Keratinocyte (primary cell): Measurements from ENCODE around the gene IL17RD. TPM values are rescaled to one million over a fixed set of nuclear protein-coding genes. Genes with fewer than 3 reads are reported as not detected.

Experiments used
- DNase-seq: peaks from one replicate; pipeline ENCODE4 v3.0.0-alpha.2; 2011; ENCODE audit warnings: low read depth, missing footprints, low spot score
- FAIRE-seq: peaks from 2 replicates; lab custom pipeline; 2011; peaks lifted over from hg19 to GRCh38; lab: Jason Lieb, UNC
- H2AFZ ChIP-seq: 2 replicates; pipeline ENCODE4 v1.6.0; 2012; ENCODE audit warnings: low read length, control low read depth, inconsistent platforms; ENCODE audit not compliant: control insufficient read depth
- H3K27ac ChIP-seq: 2 replicates; pipeline ENCODE4 v1.5.1; 2011; ENCODE audit warnings: low read length; ENCODE audit not compliant: control insufficient read depth, insufficient read depth
- H3K27me3 ChIP-seq: 3 replicates; pipeline ENCODE4 v1.6.0; 2011; ENCODE audit warnings: low read length; ENCODE audit not compliant: control insufficient read depth, insufficient read depth; ENCODE audit errors: extremely low read depth
- H3K36me3 ChIP-seq, 2 experiments: 2 replicates in 1 of 2; 3 replicates in 1 of 2; pipeline ENCODE4 v1.5.1; 2011; ENCODE audit warnings: low read length in 2 of 2, mild to moderate bottlenecking in 1 of 2; ENCODE audit not compliant: control insufficient read depth in 2 of 2, insufficient read depth in 2 of 2; ENCODE audit errors: extremely low read depth in 1 of 2
- H3K4me1 ChIP-seq: 3 replicates; pipeline ENCODE4 v1.5.1; 2011; ENCODE audit warnings: low read length; ENCODE audit not compliant: control insufficient read depth, insufficient read depth; ENCODE audit errors: extremely low read depth
- H3K4me2 ChIP-seq: 3 replicates; pipeline ENCODE4 v1.6.0; 2011; ENCODE audit warnings: low read depth, low read length; ENCODE audit not compliant: control insufficient read depth, insufficient read depth; ENCODE audit errors: extremely low read depth
- H3K4me3 ChIP-seq, 3 experiments: fragments of 200-600 bp in 1 of 3; sonication (generic) in 1 of 3; 2 replicates in 2 of 3; 3 replicates in 1 of 3; pipeline ENCODE4 v1.5.1; 2011 to 2016; ENCODE audit warnings: low read length in 3 of 3, mild to moderate bottlenecking in 3 of 3, control low read depth in 2 of 3, inconsistent platforms in 1 of 3, low read depth in 1 of 3, mixed read lengths in 1 of 3, mixed run types in 1 of 3, moderate library complexity in 1 of 3; ENCODE audit not compliant: control insufficient read depth in 2 of 3, insufficient read depth in 2 of 3; ENCODE audit errors: extremely low read depth in 1 of 3
- H3K79me2 ChIP-seq: 2 replicates; pipeline ENCODE4 v1.6.0; 2012; ENCODE audit warnings: low read length; ENCODE audit not compliant: control insufficient read depth, insufficient read depth
- H3K9ac ChIP-seq: 3 replicates; pipeline ENCODE4 v1.6.0; 2011; ENCODE audit warnings: low read length; ENCODE audit not compliant: control insufficient read depth, insufficient read depth; ENCODE audit errors: extremely low read depth
- H3K9me1 ChIP-seq: 3 replicates; pipeline ENCODE4 v1.6.0; 2011; ENCODE audit warnings: low read length; ENCODE audit not compliant: control insufficient read depth, insufficient read depth; ENCODE audit errors: extremely low read depth
- H3K9me3 ChIP-seq: 2 replicates; pipeline ENCODE4 v1.5.1; 2012; ENCODE audit warnings: low read depth, low read length; ENCODE audit not compliant: control insufficient read depth
- H4K20me1 ChIP-seq: 3 replicates; pipeline ENCODE4 v1.6.0; 2011; ENCODE audit warnings: low read length; ENCODE audit not compliant: control insufficient read depth, insufficient read depth; ENCODE audit errors: extremely low read depth
- EZH2 ChIP-seq: IDR thresholded peaks from one replicate; pipeline ENCODE4 v1.6.1; 2012; ENCODE audit warnings: inconsistent platforms, mild to moderate bottlenecking, low read length, moderate library complexity
- dilution Hi-C: fragments of 300-500 bp; cut with MboI; formaldehyde crosslinking; loops from one replicate; pipeline ENCODE4 v1.7.0; 2020; ENCODE audit warnings: low sequenced_read_pairs; ENCODE audit not compliant: extremely low pct_ligation_motif_present
- polyA plus RNA-seq, 5 experiments: library from polyadenylated mRNA; depleted of rRNA in 3 of 5; stranded (reverse) in 3 of 5; stranded (forward) in 1 of 5; unstranded in 1 of 5; fragments of >200 nt; gene quantifications; 1 replicate in 1 of 5; 2 replicates in 3 of 5; 3 replicates in 1 of 5; pipeline versions ENCODE4 v1.2.1 to v1.2.3, GENCODE V29; 2011 to 2012; ENCODE audit warnings: missing spikeins in 2 of 5, low read depth in 1 of 5, low replicate concordance in 1 of 5
- TF ChIP-seq, protein P1 (sequence below), 3 experiments: IDR thresholded peaks in 1 of 3; conservative IDR thresholded peaks in 1 of 3; optimal IDR thresholded peaks in 1 of 3; 2 replicates in 2 of 3; 3 replicates in 1 of 3; pipeline versions ENCODE3 to v1.5.1; 2011; ENCODE audit warnings: low read length in 3 of 3, mild to moderate bottlenecking in 3 of 3, moderate library complexity in 2 of 3, control low read depth in 1 of 3, inconsistent platforms in 1 of 3; ENCODE audit not compliant: insufficient read depth in 2 of 3; ENCODE audit errors: extremely low read depth in 1 of 3

IL17RD gene
- polyA plus RNA-seq, 1 donor (not counting 4 experiments of a cell fraction or from before 2014, with no cell fraction given): 1.4 TPM

DNA sequence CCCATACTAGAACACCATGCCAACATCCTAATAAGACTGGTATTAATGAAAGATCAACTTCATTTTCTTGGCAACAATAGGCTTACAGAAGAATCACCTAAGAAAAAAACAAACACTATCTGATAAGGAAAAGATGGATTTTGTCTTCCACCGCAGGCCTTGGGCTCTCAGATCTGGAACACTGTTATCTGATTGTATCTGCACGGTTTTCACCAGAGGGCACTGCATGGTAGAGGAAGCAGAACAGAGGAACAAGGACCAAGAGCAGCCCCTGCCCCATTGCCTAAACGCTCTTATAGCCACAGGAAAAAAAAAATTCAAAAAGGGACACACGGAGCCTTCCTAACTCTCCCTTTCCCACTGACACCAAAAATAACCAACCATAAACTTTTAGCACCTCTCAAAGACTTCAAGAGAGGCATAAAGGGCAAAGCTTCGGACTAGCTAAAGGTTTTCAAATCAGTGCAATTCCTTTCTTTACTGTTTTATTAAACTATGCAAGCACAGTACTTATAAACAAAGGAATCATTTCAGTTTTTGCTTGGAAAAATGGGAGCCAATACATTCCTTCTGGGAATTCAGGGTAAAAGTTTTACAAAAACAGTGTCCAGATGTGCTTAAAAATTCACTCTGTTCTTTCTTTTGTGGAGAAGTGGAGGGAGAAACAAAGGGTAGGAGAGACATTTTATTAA, 23.3 kb downstream of the IL17RD start:
- FAIRE-seq (no peak), DNase-seq (no peak)
- dilution Hi-C loops: no loop called here
- no peak for TF ChIP-seq EZH2
- TF ChIP-seq, protein P1, sequence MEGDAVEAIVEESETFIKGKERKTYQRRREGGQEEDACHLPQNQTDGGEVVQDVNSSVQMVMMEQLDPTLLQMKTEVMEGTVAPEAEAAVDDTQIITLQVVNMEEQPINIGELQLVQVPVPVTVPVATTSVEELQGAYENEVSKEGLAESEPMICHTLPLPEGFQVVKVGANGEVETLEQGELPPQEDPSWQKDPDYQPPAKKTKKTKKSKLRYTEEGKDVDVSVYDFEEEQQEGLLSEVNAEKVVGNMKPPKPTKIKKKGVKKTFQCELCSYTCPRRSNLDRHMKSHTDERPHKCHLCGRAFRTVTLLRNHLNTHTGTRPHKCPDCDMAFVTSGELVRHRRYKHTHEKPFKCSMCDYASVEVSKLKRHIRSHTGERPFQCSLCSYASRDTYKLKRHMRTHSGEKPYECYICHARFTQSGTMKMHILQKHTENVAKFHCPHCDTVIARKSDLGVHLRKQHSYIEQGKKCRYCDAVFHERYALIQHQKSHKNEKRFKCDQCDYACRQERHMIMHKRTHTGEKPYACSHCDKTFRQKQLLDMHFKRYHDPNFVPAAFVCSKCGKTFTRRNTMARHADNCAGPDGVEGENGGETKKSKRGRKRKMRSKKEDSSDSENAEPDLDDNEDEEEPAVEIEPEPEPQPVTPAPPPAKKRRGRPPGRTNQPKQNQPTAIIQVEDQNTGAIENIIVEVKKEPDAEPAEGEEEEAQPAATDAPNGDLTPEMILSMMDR (optimal IDR thresholded peaks at IDR 0.05 in 1 of 3, IDR thresholded peaks at IDR 0.05 in 1 of 3, conservative IDR thresholded peaks at IDR 0.05 in 1 of 3; ENCODE audit: extremely low read depth in 1 of 3, insufficient read depth in 2 of 3, low read length in 3 of 3): no peak
- Histone ChIP-seq H2AFZ (no peak overlapping the region), H3K9ac (no peak overlapping the region), H3K27ac (no peak overlapping the region), H3K4me2 (no peak overlapping the region), H3K4me3 (no peak overlapping the region), H3K27me3 (peaks cover 7% of the 10 kb centered on the region), H4K20me1 (no peaks in the 10 kb centered on the region), H3K36me3 (no peaks in the 10 kb centered on the region), H3K4me1 (no peaks in the 10 kb centered on the region), H3K9me1 (no peaks in the 10 kb centered on the region), H3K79me2 (no peaks in the 10 kb centered on the region), H3K9me3 (no peaks in the 10 kb centered on the region)

DNA sequence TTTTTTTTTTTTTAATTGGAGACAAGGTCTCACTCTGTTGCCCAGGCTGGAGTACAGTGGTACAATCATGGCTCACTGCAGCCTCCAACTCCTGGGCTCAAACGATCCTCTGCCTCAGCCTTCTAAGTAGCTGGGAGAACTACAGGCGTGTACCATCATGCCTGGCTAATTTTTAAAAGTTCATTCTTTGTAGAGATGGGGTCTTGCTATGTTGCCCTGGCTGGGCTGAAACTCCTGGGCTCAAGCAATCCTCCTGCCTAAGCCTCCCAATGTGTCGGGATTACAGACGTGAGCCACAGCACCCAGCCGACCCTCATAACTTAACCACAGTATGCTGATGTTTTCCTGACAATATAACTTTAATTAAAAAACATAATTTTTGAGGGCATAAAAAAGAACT, 24.3 kb downstream of the IL17RD start:
- Histone ChIP-seq H3K79me2 (no peaks in the 10 kb centered on the region), H3K27ac (no peak overlapping the region), H3K4me3 (no peak overlapping the region), H3K36me3 (no peaks in the 10 kb centered on the region), H3K4me2 (no peak overlapping the region), H2AFZ (no peak overlapping the region), H3K4me1 (no peaks in the 10 kb centered on the region), H4K20me1 (no peaks in the 10 kb centered on the region), H3K9me1 (no peaks in the 10 kb centered on the region), H3K9me3 (no peaks in the 10 kb centered on the region), H3K27me3 (peaks cover 7% of the 10 kb centered on the region), H3K9ac (no peak overlapping the region)
- TF ChIP-seq, protein P1 (optimal IDR thresholded peaks at IDR 0.05 in 1 of 3, IDR thresholded peaks at IDR 0.05 in 1 of 3, conservative IDR thresholded peaks at IDR 0.05 in 1 of 3; ENCODE audit: extremely low read depth in 1 of 3, insufficient read depth in 2 of 3, low read length in 3 of 3): no peak
- no peak for TF ChIP-seq EZH2
- dilution Hi-C loops: no loop called here
- DNase-seq: no peak
- no peak for FAIRE-seq
